Ishikawa (cell line): ENCODE measurements around the gene GRIN2B.

Experiments
- CEBPB ChIP-seq: IDR thresholded peaks from 2 replicates; pipeline ENCODE4 v1.6.1; 2012
- CREB1 ChIP-seq: IDR thresholded peaks from 2 replicates; pipeline ENCODE4 v1.6.1; 2012; ENCODE audit warnings: low read depth
- EP300 ChIP-seq: IDR thresholded peaks from 2 replicates; pipeline ENCODE4 v1.6.1; 2012; ENCODE audit warnings: borderline replicate concordance
- FOXM1 ChIP-seq: IDR thresholded peaks from 2 replicates; pipeline ENCODE4 v1.6.1; 2012; ENCODE audit warnings: low read depth, borderline replicate concordance
- MAX ChIP-seq: IDR thresholded peaks from 2 replicates; pipeline ENCODE4 v1.6.1; 2012
- NFIC ChIP-seq: IDR thresholded peaks from 2 replicates; pipeline ENCODE4 v1.6.1; 2012
- RAD21 ChIP-seq: IDR thresholded peaks from 2 replicates; pipeline ENCODE4 v1.6.1; 2012; ENCODE audit warnings: low read depth
- REST ChIP-seq: IDR thresholded peaks from 2 replicates; pipeline ENCODE4 v1.6.1; 2012; ENCODE audit warnings: low read depth, mild to moderate bottlenecking
- TAF1 ChIP-seq: IDR thresholded peaks from 2 replicates; pipeline ENCODE4 v1.6.1; 2012; ENCODE audit warnings: low read depth, mild to moderate bottlenecking
- YY1 ChIP-seq: IDR thresholded peaks from 2 replicates; pipeline ENCODE4 v1.6.1; 2012; ENCODE audit warnings: low read depth

- TF ChIP-seq TAF1 (no peak), FOXM1 (no peak), EP300 (no peak), MAX (no peak), RAD21 (no peak), CEBPB (no peak), YY1 (no peak), CREB1 (no peak), NFIC (no peak), REST (no peak)
These were observed 16.7 kb downstream of the GRIN2B start for GRCh38 chr12:13964666-13965065.
